ENCODE data around the gene SUGP1. TPM values are rescaled to one million over a fixed set of nuclear protein-coding genes. Genes with fewer than 3 reads are reported as not detected.

SUGP1 gene
- total and polyA plus RNA-seq, 2 of the 13 experiments (the other 11 are each of a cell fraction or from before 2014, with no cell fraction given) = 21.6 to 25.9 TPM

- ATAC-seq (no peak), DNase-seq (ENCODE audit: low spot score) (no peak), FAIRE-seq (no peak)
- no peaks in the 10 kb centered on the region for H3K9me3 ChIP-seq (ENCODE audit: low read length)
- in situ Hi-C loops (cut with HindIII; ENCODE audit: extremely low pct_ligation_motif_present, low pct_unique_long_range_greater_than_20kb) = no loop called here
- no TSS peak for BruUV-seq (replicated peaks)
- H3K4me2 ChIP-seq (ENCODE audit: low read depth, low read length) = no peak overlapping the region
- H3K27ac ChIP-seq (ENCODE audit: extremely low read length, insufficient read depth, low read length) = no peak overlapping the region
- H3K36me3 ChIP-seq (replicated peaks in 1 of 2; ENCODE audit: control insufficient read depth in 1 of 2, insufficient read depth in 2 of 2, low read length in 2 of 2) = no peaks in the 10 kb centered on the region
- peaks cover 7% of the 10 kb centered on the region for H3K4me1 ChIP-seq (ENCODE audit: insufficient read depth, low read length)
- H3K9ac ChIP-seq (ENCODE audit: insufficient read depth, low read depth, low read length) = no peak overlapping the region
- H3K4me3 ChIP-seq (replicated peaks in 1 of 3; ENCODE audit: insufficient read depth in 1 of 3, low read depth in 2 of 3, low read length in 3 of 3) = no peak overlapping the region
- ChIA-PET POLR2A (no interaction called here), CTCF (ENCODE audit: low intra/inter-chr PET ratio, low total read pairs) (no interaction called here)
- no peak overlapping the region for H2AFZ ChIP-seq (ENCODE audit: low read length)
- TF ChIP-seq ZNF329 (CRISPR knock-in tag; IDR thresholded peaks at IDR 0.05; ENCODE audit: low read depth) (peak; percentile 95), ZNF678 (CRISPR knock-in tag; IDR thresholded peaks at IDR 0.05) (no peak)
- intact Hi-C loops (cut with micrococcal nuclease; ENCODE audit: unreplicated experiment) = no loop called here
- WGBS (ENCODE audit: low lambda C conversion rate) = 94% methylated on average over 1 of the region's 3 CpGs
- no peaks in the 10 kb centered on the region for H3K79me2 ChIP-seq (ENCODE audit: insufficient read depth, low read length)
- H4K20me1 ChIP-seq (ENCODE audit: insufficient read depth, low read length) = no peaks in the 10 kb centered on the region
- H3K27me3 ChIP-seq (ENCODE audit: control insufficient read depth in 1 of 2, insufficient read depth in 2 of 2, low read length in 2 of 2) = peaks cover 0 to 3% of the 10 kb centered on the region in 2 experiments; a peak in 3 of 5 replicates
Measured at GRCh38 chr19:19267305-19267704, 53.0 kb downstream of the SUGP1 start.

- no peak overlapping the region for H3K4me2 ChIP-seq (ENCODE audit: low read depth, low read length)
- peaks cover 0 to 5% of the 10 kb centered on the region in 2 experiments; a peak in 3 of 5 replicates for H3K27me3 ChIP-seq (ENCODE audit: control insufficient read depth in 1 of 2, insufficient read depth in 2 of 2, low read length in 2 of 2)
- TF ChIP-seq ZKSCAN8 (CRISPR knock-in tag; IDR thresholded peaks at IDR 0.05; ENCODE audit: borderline replicate concordance) = 0 out of 2 replicates have a peak, but pooled peaks have one; percentile 73
- no peak for TF ChIP-seq ZSCAN21 (CRISPR knock-in tag; IDR thresholded peaks at IDR 0.05; ENCODE audit: borderline replicate concordance)
- FAIRE-seq (no peak), ATAC-seq (no peak), DNase-seq (ENCODE audit: low spot score) (no peak)
- ChIA-PET POLR2A (no interaction called here), CTCF (ENCODE audit: low intra/inter-chr PET ratio, low total read pairs) (no interaction called here)
- no peaks in the 10 kb centered on the region for H3K9me3 ChIP-seq (ENCODE audit: low read length)
- 74% methylated on average over 7 of the region's 7 CpGs for WGBS (ENCODE audit: low lambda C conversion rate)
- H3K4me3 ChIP-seq (replicated peaks in 1 of 3; ENCODE audit: insufficient read depth in 1 of 3, low read depth in 2 of 3, low read length in 3 of 3) = no peak overlapping the region
- no peak overlapping the region for H2AFZ ChIP-seq (ENCODE audit: low read length)
- intact Hi-C loops (cut with micrococcal nuclease; ENCODE audit: unreplicated experiment) = no loop called here
- H4K20me1 ChIP-seq (ENCODE audit: insufficient read depth, low read length) = no peaks in the 10 kb centered on the region
- no peak overlapping the region for H3K9ac ChIP-seq (ENCODE audit: insufficient read depth, low read depth, low read length)
- H3K79me2 ChIP-seq (ENCODE audit: insufficient read depth, low read length) = no peaks in the 10 kb centered on the region
- no peak overlapping the region for H3K27ac ChIP-seq (ENCODE audit: extremely low read length, insufficient read depth, low read length)
- in situ Hi-C loops (cut with HindIII; ENCODE audit: extremely low pct_ligation_motif_present, low pct_unique_long_range_greater_than_20kb) = no loop called here
- BruUV-seq (replicated peaks) = no TSS peak
- no peaks in the 10 kb centered on the region for H3K4me1 ChIP-seq (ENCODE audit: insufficient read depth, low read length)
- H3K36me3 ChIP-seq (replicated peaks in 1 of 2; ENCODE audit: control insufficient read depth in 1 of 2, insufficient read depth in 2 of 2, low read length in 2 of 2) = no peaks in the 10 kb centered on the region
Measured at GRCh38 chr19:19263886-19264487, 56.3 kb downstream of the SUGP1 start.
